Measurements from ENCODE around the gene SLC12A8.

Gene SLC12A8

DNA sequence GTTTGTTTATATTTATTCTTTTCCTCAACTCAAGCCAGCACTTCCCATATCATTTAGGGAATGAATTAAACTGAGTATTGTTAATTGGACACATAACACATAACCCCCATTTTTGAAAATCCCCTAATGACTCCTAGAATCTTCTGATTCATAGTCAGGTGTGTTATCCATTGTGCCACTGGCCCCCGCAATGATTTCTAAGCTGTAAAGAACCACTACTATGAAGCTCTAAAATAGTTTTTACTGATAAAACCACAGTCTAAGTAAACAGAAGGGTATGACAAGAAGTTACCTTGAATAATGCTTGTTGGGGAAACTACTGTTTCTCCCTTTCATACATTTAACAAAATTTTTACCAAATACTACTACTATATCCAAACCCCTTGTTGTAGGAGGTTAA is 22.3 kb upstream of the SLC12A8 start:
- TF ChIP-seq CTCF (IDR thresholded peaks at IDR 0.05; ENCODE audit: insufficient read depth, low read depth, low read length, missing control alignments), result no peak
- no peak overlapping the region for H3K4me3 ChIP-seq (ENCODE audit: low read length)
- no peak for DNase-seq (ENCODE audit: low read depth)

- no peak for TF ChIP-seq CTCF (IDR thresholded peaks at IDR 0.05; ENCODE audit: insufficient read depth, low read depth, low read length, missing control alignments)
Observed at GRCh38 chr3:125232401-125232800, 19.9 kb upstream of the SLC12A8 start.

GRCh38 chr3:125231895-125232294 is 19.3 kb upstream of the SLC12A8 start:
- no peak overlapping the region for H3K4me3 ChIP-seq (ENCODE audit: low read length)
- DNase-seq (ENCODE audit: low read depth), result peak; percentile 63
- TF ChIP-seq CTCF (IDR thresholded peaks at IDR 0.05; ENCODE audit: insufficient read depth, low read depth, low read length, missing control alignments), result no peak

More at GRCh38 chr3:125232401-125232800, 19.9 kb upstream of the SLC12A8 start:
- DNase-seq (ENCODE audit: low read depth), result no peak
- no peak overlapping the region for H3K4me3 ChIP-seq (ENCODE audit: low read length)

DNA sequence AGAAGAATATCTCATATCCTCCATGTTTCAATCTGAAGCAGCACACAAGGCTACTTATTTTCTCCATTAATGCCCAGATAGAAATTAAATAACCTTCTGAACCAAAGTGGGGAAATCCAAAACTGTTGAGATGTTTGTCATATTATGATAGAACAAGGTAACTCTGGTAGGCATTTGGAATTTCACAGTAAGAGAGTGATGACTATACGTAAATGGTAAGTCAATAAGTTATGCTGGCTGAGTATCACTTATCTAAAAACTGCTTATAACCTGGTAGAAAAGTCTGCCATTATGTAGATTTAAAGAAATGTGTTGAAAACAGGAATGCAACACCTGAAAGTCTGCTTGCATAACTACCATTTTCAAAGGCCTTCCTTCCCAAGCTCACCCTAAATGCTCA is 17.2 kb upstream of the SLC12A8 start:
- DNase-seq (ENCODE audit: low read depth), result no peak
- TF ChIP-seq CTCF (IDR thresholded peaks at IDR 0.05; ENCODE audit: insufficient read depth, low read depth, low read length, missing control alignments), result no peak
- H3K4me3 ChIP-seq (ENCODE audit: low read length), result no peak overlapping the region

GRCh38 chr3:125229168-125229567 is 16.6 kb upstream of the SLC12A8 start:
- H3K4me3 ChIP-seq (ENCODE audit: low read length), result no peak overlapping the region
- no peak for DNase-seq (ENCODE audit: low read depth)
- no peak for TF ChIP-seq CTCF (IDR thresholded peaks at IDR 0.05; ENCODE audit: insufficient read depth, low read depth, low read length, missing control alignments)

DNA sequence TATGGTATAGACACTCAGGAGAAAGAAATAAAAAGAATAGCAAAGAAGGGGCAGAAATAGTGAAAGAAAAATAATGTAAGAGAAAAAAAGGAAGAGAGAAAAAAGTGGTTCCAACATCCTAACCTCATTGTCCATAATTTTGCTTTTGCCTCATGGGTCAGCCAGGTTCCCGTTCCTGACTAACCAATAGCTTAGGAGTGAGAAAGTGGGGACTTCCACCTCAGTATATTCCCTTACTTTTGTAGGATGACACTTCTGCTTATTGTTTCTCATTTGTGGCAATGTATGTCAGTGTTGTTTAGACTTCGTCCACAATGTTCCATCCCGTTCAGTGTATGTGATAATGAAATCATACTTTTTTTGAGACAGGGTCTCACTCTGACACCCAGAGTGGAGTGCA is 9.3 kb upstream of the SLC12A8 start:
- DNase-seq (ENCODE audit: low read depth), result no peak
- no peak overlapping the region for H3K4me3 ChIP-seq (ENCODE audit: low read length)
- no peak for TF ChIP-seq CTCF (IDR thresholded peaks at IDR 0.05; ENCODE audit: insufficient read depth, low read depth, low read length, missing control alignments)

DNA sequence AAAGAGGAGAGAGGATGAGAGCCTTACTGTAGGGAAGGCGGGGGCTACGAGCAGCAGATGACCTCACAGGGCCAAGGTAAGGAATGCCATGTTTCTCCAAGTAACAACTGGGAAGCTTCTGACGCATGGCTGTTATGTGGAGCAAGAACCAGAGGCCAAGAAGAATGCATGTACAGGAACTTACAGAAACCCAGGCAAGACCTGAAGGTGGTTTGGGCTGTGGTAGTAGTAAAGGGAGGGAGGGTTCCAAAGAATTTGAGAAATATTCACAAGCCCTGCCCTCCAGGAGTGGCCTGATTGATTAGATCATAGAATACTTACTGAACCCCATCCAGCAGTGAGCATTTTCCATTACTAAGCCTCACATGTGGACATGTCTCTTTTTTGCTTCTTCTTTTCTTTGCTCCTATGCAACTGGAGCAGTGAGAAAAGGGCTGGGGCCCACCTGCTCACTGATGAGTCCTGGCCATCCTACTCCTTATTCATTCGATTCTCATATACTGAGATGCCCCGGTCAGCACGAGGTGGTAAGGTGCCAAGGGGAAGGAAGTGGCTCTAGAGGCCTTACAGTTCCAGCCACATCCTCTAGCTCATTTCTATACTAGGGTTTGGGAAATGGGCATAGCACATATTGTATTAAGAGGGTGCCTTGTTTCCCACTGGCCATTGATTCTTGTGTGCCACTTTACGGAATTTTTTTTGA is 8.3 kb upstream of the SLC12A8 start:
- H3K4me3 ChIP-seq (ENCODE audit: low read length), result no peak overlapping the region
- TF ChIP-seq CTCF (IDR thresholded peaks at IDR 0.05; ENCODE audit: insufficient read depth, low read depth, low read length, missing control alignments), result no peak
- no peak for DNase-seq (ENCODE audit: low read depth)

Measured in epithelial cell of esophagus (primary cell).